SJCRH30 (cell line): ENCODE results near the gene ASXL1. TPM values are rescaled to one million over a fixed set of nuclear protein-coding genes. Genes with fewer than 3 reads are reported as not detected.
A peak's percentile ranks its signal among the peaks of the same experiment; 100 is the strongest.

ENCODE experiments used
- DNase-seq, 2 experiments: peaks; one replicate each; pipeline ENCODE4 v3.0.0-alpha.2; 2015 to 2020
- H3K27ac ChIP-seq: fragments of 250-450 bp; sonication (Bioruptor Pico); 2 replicates; pipeline ENCODE4 v1.5.1; 2020; ENCODE audit warnings: mild to moderate bottlenecking, moderate library complexity
- H3K27me3 ChIP-seq: fragments of 250-450 bp; sonication (Bioruptor Pico); 2 replicates; pipeline ENCODE4 v1.5.1; 2020; ENCODE audit warnings: mild to moderate bottlenecking, moderate library complexity
- H3K36me3 ChIP-seq: fragments of 250-450 bp; sonication (Bioruptor Pico); 2 replicates; pipeline ENCODE4 v1.5.1; 2020; ENCODE audit warnings: mild to moderate bottlenecking, moderate library complexity
- H3K4me1 ChIP-seq: fragments of 250-450 bp; sonication (Bioruptor Pico); 2 replicates; pipeline ENCODE4 v1.5.1; 2020; ENCODE audit warnings: mild to moderate bottlenecking, moderate library complexity
- H3K4me3 ChIP-seq: fragments of 250-450 bp; sonication (Bioruptor Pico); 2 replicates; pipeline ENCODE4 v1.5.1; 2020; ENCODE audit warnings: mild to moderate bottlenecking, moderate library complexity
- H3K9me3 ChIP-seq: fragments of 250-450 bp; sonication (Bioruptor Pico); replicated peaks from 2 replicates; pipeline ENCODE4 v1.5.1; 2020; ENCODE audit warnings: mild to moderate bottlenecking, moderate library complexity
- total RNA-seq: library from RNA; depleted of rRNA; stranded (reverse); fragments of >200 nt; shearing (Covaris generic); gene quantifications from 2 replicates; pipeline ENCODE4 v1.2.3, GENCODE V29; 2014

Gene ASXL1
- total RNA-seq, 1 experiment from 2014 or later: 56.0 TPM

- Histone ChIP-seq H3K4me3 (no peak overlapping the region), H3K27me3 (no peaks in the 10 kb centered on the region), H3K36me3 (no peaks in the 10 kb centered on the region), H3K9me3 (no peaks in the 10 kb centered on the region), H3K4me1 (no peaks in the 10 kb centered on the region), H3K27ac (no peak overlapping the region)
- DNase-seq: no peak
These were observed 93.7 kb downstream of the ASXL1 start for GRCh38 chr20:32451682-32452461.

GRCh38 chr20:32452776-32453466 is 94.8 kb downstream of the ASXL1 start:
- no peak overlapping the region for H3K4me3 ChIP-seq
- no peaks in the 10 kb centered on the region for H3K27me3 ChIP-seq
- no peak overlapping the region for H3K27ac ChIP-seq
- H3K36me3 ChIP-seq: no peaks in the 10 kb centered on the region
- DNase-seq: no peak
- 0 out of 2 replicates have a peak, but pooled peaks cover 3% of the 10 kb centered on the region for H3K4me1 ChIP-seq
- no peaks in the 10 kb centered on the region for H3K9me3 ChIP-seq

GRCh38 chr20:32453467-32454163 is 95.5 kb downstream of the ASXL1 start:
- no peaks in the 10 kb centered on the region for H3K36me3 ChIP-seq
- H3K9me3 ChIP-seq: no peaks in the 10 kb centered on the region
- no peak for DNase-seq
- no peaks in the 10 kb centered on the region for H3K27me3 ChIP-seq
- no peak overlapping the region for H3K4me3 ChIP-seq
- no peak overlapping the region for H3K27ac ChIP-seq
- 0 out of 2 replicates have a peak, but pooled peaks cover 3% of the 10 kb centered on the region for H3K4me1 ChIP-seq

DNA sequence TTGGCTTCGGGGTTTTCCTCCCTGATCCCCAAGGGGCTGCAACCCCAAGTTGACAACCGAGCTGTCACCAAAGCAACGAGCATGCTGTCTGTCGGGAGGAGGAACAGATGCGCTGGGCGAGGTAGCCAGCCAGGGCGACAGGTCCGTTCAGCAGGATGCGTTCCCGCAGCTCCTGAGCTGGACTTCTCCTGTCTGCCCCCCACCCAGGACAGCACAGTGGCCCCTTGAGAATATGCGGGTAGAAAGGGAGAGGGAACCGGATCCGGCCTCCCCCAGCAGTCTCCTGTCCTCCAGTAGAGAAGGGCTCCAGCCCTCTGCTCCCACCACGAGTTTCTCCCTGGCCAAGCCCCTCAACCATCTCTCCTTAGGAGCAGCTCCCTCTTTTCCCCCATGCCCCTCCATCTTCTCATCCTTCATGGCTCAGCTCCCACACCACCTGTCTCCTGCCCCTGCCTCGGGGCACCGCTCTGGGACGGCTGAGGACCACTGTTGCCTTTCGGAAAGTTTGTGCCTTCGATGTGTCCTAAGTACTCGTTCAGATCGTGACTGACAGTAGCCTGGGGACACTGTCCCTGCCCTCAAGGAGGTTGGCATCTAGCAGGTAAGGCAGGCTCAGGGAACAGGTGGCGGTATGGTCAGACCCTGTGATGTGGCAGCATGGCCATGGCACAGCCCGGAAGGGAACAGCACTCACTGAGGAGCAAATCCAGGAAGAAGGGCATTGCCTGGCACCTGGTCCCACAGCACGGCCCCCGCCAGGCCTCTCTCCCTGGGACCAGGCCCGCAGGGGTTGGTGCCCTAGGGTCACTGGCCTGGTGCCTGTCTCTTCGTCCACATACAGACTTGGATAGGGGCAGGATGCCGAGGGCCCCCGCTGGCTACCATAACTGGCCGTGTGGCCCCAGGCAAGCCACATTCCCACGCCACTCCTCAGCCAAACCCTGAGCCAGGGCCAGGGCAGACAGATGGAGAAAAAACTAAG is 96.3 kb downstream of the ASXL1 start:
- no peaks in the 10 kb centered on the region for H3K9me3 ChIP-seq
- no peaks in the 10 kb centered on the region for H3K27me3 ChIP-seq
- no peaks in the 10 kb centered on the region for H3K36me3 ChIP-seq
- H3K4me3 ChIP-seq: no peak overlapping the region
- H3K27ac ChIP-seq: no peak overlapping the region
- DNase-seq: no peak
- 0 out of 2 replicates have a peak, but pooled peaks cover 3% of the 10 kb centered on the region for H3K4me1 ChIP-seq

DNA sequence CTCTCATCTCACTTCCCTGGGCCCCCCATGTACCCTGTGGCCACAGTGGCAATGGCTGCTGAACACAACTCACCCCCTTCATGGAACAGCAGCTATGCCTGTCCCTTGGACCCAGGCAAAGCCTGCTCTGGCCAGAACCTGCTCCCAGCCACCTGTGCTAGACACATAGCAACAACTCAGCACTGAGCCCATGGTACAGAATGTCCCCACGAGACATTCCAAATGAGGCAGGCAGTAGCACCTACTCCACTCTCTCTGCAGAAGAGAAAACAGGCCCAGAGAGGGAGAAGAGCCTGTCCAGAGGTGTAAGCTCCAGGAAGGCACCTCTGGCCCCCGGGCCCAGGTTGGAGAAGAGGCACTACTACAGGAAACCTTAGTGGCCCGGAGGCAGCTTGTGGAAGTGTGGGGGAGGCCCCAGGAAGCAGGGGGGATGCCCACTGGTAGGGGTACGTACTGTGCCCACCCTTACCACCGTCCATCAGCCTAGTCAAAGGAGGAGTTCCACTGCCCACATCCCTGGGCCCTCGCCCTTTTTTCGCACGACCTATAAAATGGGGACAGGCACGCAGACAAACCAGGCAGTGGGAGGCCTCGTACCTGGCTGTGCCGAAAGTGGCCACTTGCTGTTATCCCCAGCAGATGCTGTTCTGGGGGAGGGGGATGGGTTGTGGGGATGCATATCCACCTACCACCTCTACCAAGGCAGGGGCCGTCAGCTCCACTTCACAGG is 97.2 kb downstream of the ASXL1 start:
- Histone ChIP-seq H3K4me3 (no peak overlapping the region), H3K4me1 (0 out of 2 replicates have a peak, but pooled peaks cover 3% of the 10 kb centered on the region), H3K27ac (no peak overlapping the region), H3K9me3 (no peaks in the 10 kb centered on the region), H3K36me3 (no peaks in the 10 kb centered on the region), H3K27me3 (no peaks in the 10 kb centered on the region)
- DNase-seq: no peak

DNA sequence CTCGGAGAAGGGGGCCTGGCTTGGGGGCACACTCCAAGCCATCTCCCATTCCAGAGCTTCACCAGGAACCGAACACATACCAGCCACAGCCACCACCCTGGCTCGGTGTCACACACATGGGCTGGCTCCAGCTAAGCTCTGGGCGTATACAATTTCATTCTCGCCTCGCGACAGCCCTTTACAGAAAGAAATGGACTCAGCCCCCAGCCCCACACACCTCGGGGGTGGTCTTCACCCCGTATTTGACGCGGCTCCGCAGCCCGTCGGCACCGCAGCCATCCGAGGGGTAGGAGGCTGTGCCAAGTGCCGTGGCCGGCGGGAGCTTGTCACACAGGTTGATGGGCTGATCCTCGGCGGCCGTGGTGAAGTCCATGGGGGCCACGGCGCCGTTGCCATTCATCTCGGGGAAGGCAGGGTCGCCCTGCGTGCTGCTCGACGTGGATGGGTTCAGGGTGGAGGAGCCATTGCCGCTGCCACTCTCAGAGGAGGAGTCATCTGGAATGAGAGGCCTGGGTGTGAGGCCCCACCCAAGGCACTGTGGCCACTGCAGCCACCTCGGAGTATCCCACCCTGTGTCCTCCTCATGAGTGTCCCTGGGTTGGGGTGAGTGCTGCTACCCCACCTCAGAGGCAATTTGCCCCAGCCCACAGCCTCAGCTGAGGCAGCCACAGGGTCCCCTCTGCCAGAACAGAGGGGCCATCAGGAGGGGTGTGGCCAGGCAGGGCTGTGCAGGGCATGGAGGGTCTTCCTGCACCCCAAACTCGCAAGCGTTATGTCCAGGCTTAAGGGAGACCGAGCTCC is 98.0 kb downstream of the ASXL1 start:
- no peaks in the 10 kb centered on the region for H3K36me3 ChIP-seq
- H3K4me3 ChIP-seq: peak overlapping the region; percentile 61; the same call in 1 of the 2 replicates
- no peak for DNase-seq
- no peaks in the 10 kb centered on the region for H3K27me3 ChIP-seq
- H3K27ac ChIP-seq: no peak overlapping the region
- H3K9me3 ChIP-seq: no peaks in the 10 kb centered on the region
- 0 out of 2 replicates have a peak, but pooled peaks cover 3% of the 10 kb centered on the region for H3K4me1 ChIP-seq

GRCh38 chr20:32456869-32457478 is 98.8 kb downstream of the ASXL1 start:
- Histone ChIP-seq H3K27ac (no peak overlapping the region), H3K27me3 (no peaks in the 10 kb centered on the region), H3K4me1 (0 out of 2 replicates have a peak, but pooled peaks cover 3% of the 10 kb centered on the region), H3K9me3 (no peaks in the 10 kb centered on the region), H3K36me3 (no peaks in the 10 kb centered on the region), H3K4me3 (peak overlapping the region; percentile 61)
- DNase-seq: peak; percentile 75 to 84

DNA sequence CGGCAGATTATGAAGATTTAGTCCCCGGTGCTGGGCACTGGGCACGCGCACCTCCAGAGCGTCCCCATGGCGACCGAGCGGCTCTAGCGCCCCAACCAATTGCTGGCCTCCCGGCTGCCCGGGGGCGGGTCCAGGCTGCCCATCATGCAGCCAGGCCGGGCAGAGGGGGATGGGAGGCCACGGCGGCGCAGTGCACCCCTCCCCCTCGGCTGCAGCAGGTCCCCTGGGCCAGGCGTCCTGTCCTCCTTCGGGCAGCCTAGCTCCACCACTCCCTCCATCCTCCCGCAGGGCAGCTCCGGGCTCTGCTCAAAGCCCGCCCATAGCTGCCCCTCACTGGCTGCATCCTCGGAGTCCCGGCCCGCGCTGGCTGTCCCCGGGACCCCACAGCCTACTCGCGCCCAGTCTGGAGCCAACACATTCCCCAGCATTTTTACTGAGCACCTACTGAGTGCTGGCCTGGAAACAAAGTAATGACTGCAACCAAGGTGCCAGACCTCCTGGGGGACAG is 99.4 kb downstream of the ASXL1 start:
- Histone ChIP-seq H3K9me3 (no peaks in the 10 kb centered on the region), H3K27ac (no peak overlapping the region), H3K27me3 (no peaks in the 10 kb centered on the region), H3K4me3 (peak overlapping the region; percentile 61), H3K4me1 (0 out of 2 replicates have a peak, but pooled peaks cover 3% of the 10 kb centered on the region), H3K36me3 (no peaks in the 10 kb centered on the region)
- peak; percentile 83 for DNase-seq

- Histone ChIP-seq H3K27ac (no peak overlapping the region), H3K9me3 (no peaks in the 10 kb centered on the region), H3K4me3 (peak overlapping the region; percentile 61), H3K36me3 (no peaks in the 10 kb centered on the region), H3K4me1 (0 out of 2 replicates have a peak, but pooled peaks cover 3% of the 10 kb centered on the region), H3K27me3 (no peaks in the 10 kb centered on the region)
- DNase-seq: no peak
These were observed 100.1 kb downstream of the ASXL1 start for GRCh38 chr20:32458061-32458836.

GRCh38 chr20:32458837-32459220 is 100.7 kb downstream of the ASXL1 start:
- Histone ChIP-seq H3K36me3 (no peaks in the 10 kb centered on the region), H3K27ac (no peak overlapping the region), H3K9me3 (no peaks in the 10 kb centered on the region), H3K4me3 (no peak overlapping the region), H3K4me1 (0 out of 2 replicates have a peak, but pooled peaks cover 3% of the 10 kb centered on the region), H3K27me3 (no peaks in the 10 kb centered on the region)
- DNase-seq: no peak

GRCh38 chr20:32460231-32460630 is 102.1 kb downstream of the ASXL1 start:
- DNase-seq: no peak

More at GRCh38 chr20:32460231-32460630, 102.1 kb downstream of the ASXL1 start:
- H3K27me3 ChIP-seq: no peaks in the 10 kb centered on the region
- H3K4me3 ChIP-seq: no peak overlapping the region
- no peaks in the 10 kb centered on the region for H3K36me3 ChIP-seq
- no peaks in the 10 kb centered on the region for H3K9me3 ChIP-seq
- peaks cover 3% of the 10 kb centered on the region; the same call in 1 of the 2 replicates for H3K4me1 ChIP-seq
- no peak overlapping the region for H3K27ac ChIP-seq
